HEK293 (cell line): ENCODE results near the gene MED25.
A peak's percentile ranks its signal among the peaks of the same experiment; 100 is the strongest.

Experiments used
- FEZF1 ChIP-seq: fragments of 450-650 bp; formaldehyde crosslinking; IDR thresholded peaks from 2 replicates; pipeline ENCODE4 v1.5.1; 2016; ENCODE audit warnings: missing biosample characterization, missing genetic modification characterization
- GLI2 ChIP-seq: fragments of 450-650 bp; formaldehyde crosslinking; IDR thresholded peaks from 2 replicates; pipeline ENCODE4; 2017; ENCODE audit warnings: missing biosample characterization, missing genetic modification characterization, low read depth, borderline replicate concordance
- GLIS2 ChIP-seq: fragments of 450-650 bp; formaldehyde crosslinking; IDR thresholded peaks from 2 replicates; pipeline ENCODE4 v1.5.1; 2016; ENCODE audit warnings: missing biosample characterization, missing genetic modification characterization
- KLF1 ChIP-seq: fragments of 450-650 bp; formaldehyde crosslinking; IDR thresholded peaks from 2 replicates; pipeline ENCODE4 v1.5.1; 2016; ENCODE audit warnings: missing biosample characterization, missing genetic modification characterization
- KLF9 ChIP-seq: fragments of 450-650 bp; formaldehyde crosslinking; IDR thresholded peaks from 2 replicates; pipeline ENCODE4 v1.5.1; 2016; ENCODE audit warnings: missing biosample characterization, missing genetic modification characterization, low read depth
- SP2 ChIP-seq: fragments of 450-650 bp; formaldehyde crosslinking; IDR thresholded peaks from 2 replicates; pipeline ENCODE4 v1.5.1; 2016; ENCODE audit warnings: missing biosample characterization, missing genetic modification characterization
- ZFP41 ChIP-seq: fragments of 450-650 bp; formaldehyde crosslinking; IDR thresholded peaks from 2 replicates; pipeline ENCODE4 v1.5.1; 2016; ENCODE audit warnings: missing biosample characterization, missing genetic modification characterization, borderline replicate concordance
- ZIC2 ChIP-seq: fragments of 450-650 bp; formaldehyde crosslinking; IDR thresholded peaks from 2 replicates; pipeline ENCODE4 v1.5.1; 2016; ENCODE audit warnings: missing biosample characterization, missing genetic modification characterization
- ZNF10 ChIP-seq: fragments of 450-650 bp; formaldehyde crosslinking; IDR thresholded peaks from 2 replicates; pipeline ENCODE4 v1.5.1; 2017; ENCODE audit warnings: missing biosample characterization, missing genetic modification characterization
- ZNF112 ChIP-seq: fragments of 450-650 bp; formaldehyde crosslinking; IDR thresholded peaks from 2 replicates; pipeline ENCODE4 v1.5.0; 2017; ENCODE audit warnings: missing biosample characterization, missing genetic modification characterization
- ZNF133 ChIP-seq: fragments of 450-650 bp; formaldehyde crosslinking; IDR thresholded peaks from 2 replicates; pipeline ENCODE4 v1.5.1; 2016; ENCODE audit warnings: missing biosample characterization, missing genetic modification characterization
- ZNF211 ChIP-seq: fragments of 450-650 bp; formaldehyde crosslinking; IDR thresholded peaks from 2 replicates; pipeline ENCODE4 v1.5.1; 2016; ENCODE audit warnings: low read depth, missing biosample characterization, missing genetic modification characterization
- ZNF223 ChIP-seq: fragments of 450-650 bp; formaldehyde crosslinking; IDR thresholded peaks from 2 replicates; pipeline ENCODE4 v1.5.1; 2016; ENCODE audit warnings: missing biosample characterization, missing genetic modification characterization
- ZNF274 ChIP-seq, 2 experiments: fragments of 200-500 bp in 1 of 2; fragments of 450-650 bp in 1 of 2; sonication (Bioruptor generic) in 1 of 2; formaldehyde crosslinking in 1 of 2; IDR thresholded peaks; 2 replicates each; pipeline versions ENCODE4 v1.5.1 to v1.6.1; 2014 to 2016; ENCODE audit warnings: borderline replicate concordance in 1 of 2, inconsistent platforms in 1 of 2, low read length in 1 of 2, missing biosample characterization in 1 of 2, missing genetic modification characterization in 1 of 2
- ZNF292 ChIP-seq: fragments of 450-650 bp; formaldehyde crosslinking; IDR thresholded peaks from 2 replicates; pipeline ENCODE4 v1.5.1; 2016; ENCODE audit warnings: low read depth, missing biosample characterization, missing genetic modification characterization, borderline replicate concordance
- ZNF354C ChIP-seq: fragments of 450-650 bp; formaldehyde crosslinking; IDR thresholded peaks from 2 replicates; pipeline ENCODE4 v1.5.1; 2016; ENCODE audit warnings: missing biosample characterization, missing genetic modification characterization, low read depth, borderline replicate concordance
- ZNF37A ChIP-seq: fragments of 450-650 bp; IDR thresholded peaks from 2 replicates; pipeline ENCODE4 v1.5.1; 2018; ENCODE audit warnings: missing biosample characterization, missing genetic modification characterization
- ZNF391 ChIP-seq: fragments of 450-650 bp; formaldehyde crosslinking; IDR thresholded peaks from 2 replicates; pipeline ENCODE4 v1.5.1; 2016; ENCODE audit warnings: low read depth, missing biosample characterization, missing genetic modification characterization, borderline replicate concordance
- ZNF423 ChIP-seq: fragments of 450-650 bp; formaldehyde crosslinking; IDR thresholded peaks from 2 replicates; pipeline ENCODE4 v1.5.1; 2016; ENCODE audit warnings: missing biosample characterization, missing genetic modification characterization
- ZNF473 ChIP-seq: fragments of 450-650 bp; formaldehyde crosslinking; IDR thresholded peaks from 2 replicates; pipeline ENCODE4 v1.5.1; 2017; ENCODE audit warnings: missing biosample characterization, missing genetic modification characterization
- ZNF514 ChIP-seq: fragments of 450-650 bp; formaldehyde crosslinking; IDR thresholded peaks from 2 replicates; pipeline ENCODE4 v1.5.1; 2016; ENCODE audit warnings: missing biosample characterization, missing genetic modification characterization
- ZNF549 ChIP-seq: fragments of 450-650 bp; IDR thresholded peaks from 2 replicates; pipeline ENCODE4 v1.5.1; 2018; ENCODE audit warnings: missing biosample characterization, missing genetic modification characterization, mild to moderate bottlenecking, inconsistent platforms, moderate library complexity
- ZNF585B ChIP-seq: fragments of 450-650 bp; formaldehyde crosslinking; IDR thresholded peaks from 2 replicates; pipeline ENCODE4 v1.5.1; 2016; ENCODE audit warnings: missing biosample characterization, missing genetic modification characterization
- ZNF621 ChIP-seq: fragments of 450-650 bp; formaldehyde crosslinking; IDR thresholded peaks from 2 replicates; pipeline ENCODE4 v1.5.1; 2017; ENCODE audit warnings: missing biosample characterization, missing genetic modification characterization
- ZNF776 ChIP-seq: fragments of 450-650 bp; formaldehyde crosslinking; IDR thresholded peaks from 2 replicates; pipeline ENCODE4 v1.5.0; 2017; ENCODE audit warnings: missing biosample characterization, missing genetic modification characterization, borderline replicate concordance
- ZNF777 ChIP-seq: fragments of 450-650 bp; formaldehyde crosslinking; IDR thresholded peaks from 2 replicates; pipeline ENCODE4 v1.5.1; 2017; ENCODE audit warnings: missing biosample characterization, missing genetic modification characterization, borderline replicate concordance
- TF ChIP-seq, protein P1 (sequence below): fragments of 450-650 bp; formaldehyde crosslinking; IDR thresholded peaks from 2 replicates; pipeline ENCODE4 v1.5.1; 2016; ENCODE audit warnings: missing biosample characterization, missing genetic modification characterization
- TF ChIP-seq, protein P2 (sequence below): fragments of 450-650 bp; formaldehyde crosslinking; IDR thresholded peaks from 2 replicates; pipeline ENCODE4 v1.5.1; 2017; ENCODE audit warnings: missing biosample characterization, missing genetic modification characterization
- TF ChIP-seq, protein P3 (sequence below): fragments of 450-650 bp; formaldehyde crosslinking; IDR thresholded peaks from 2 replicates; pipeline ENCODE4 v1.5.1; 2016; ENCODE audit warnings: missing biosample characterization, missing genetic modification characterization
- TF ChIP-seq, protein P4 (sequence below): fragments of 450-650 bp; formaldehyde crosslinking; IDR thresholded peaks from 2 replicates; pipeline ENCODE4; 2016; ENCODE audit warnings: missing biosample characterization, missing genetic modification characterization
- TF ChIP-seq, protein P5 (sequence below): fragments of 450-650 bp; formaldehyde crosslinking; IDR thresholded peaks from 2 replicates; pipeline ENCODE4 v1.5.1; 2017; ENCODE audit warnings: missing biosample characterization, missing genetic modification characterization

Gene MED25

DNA sequence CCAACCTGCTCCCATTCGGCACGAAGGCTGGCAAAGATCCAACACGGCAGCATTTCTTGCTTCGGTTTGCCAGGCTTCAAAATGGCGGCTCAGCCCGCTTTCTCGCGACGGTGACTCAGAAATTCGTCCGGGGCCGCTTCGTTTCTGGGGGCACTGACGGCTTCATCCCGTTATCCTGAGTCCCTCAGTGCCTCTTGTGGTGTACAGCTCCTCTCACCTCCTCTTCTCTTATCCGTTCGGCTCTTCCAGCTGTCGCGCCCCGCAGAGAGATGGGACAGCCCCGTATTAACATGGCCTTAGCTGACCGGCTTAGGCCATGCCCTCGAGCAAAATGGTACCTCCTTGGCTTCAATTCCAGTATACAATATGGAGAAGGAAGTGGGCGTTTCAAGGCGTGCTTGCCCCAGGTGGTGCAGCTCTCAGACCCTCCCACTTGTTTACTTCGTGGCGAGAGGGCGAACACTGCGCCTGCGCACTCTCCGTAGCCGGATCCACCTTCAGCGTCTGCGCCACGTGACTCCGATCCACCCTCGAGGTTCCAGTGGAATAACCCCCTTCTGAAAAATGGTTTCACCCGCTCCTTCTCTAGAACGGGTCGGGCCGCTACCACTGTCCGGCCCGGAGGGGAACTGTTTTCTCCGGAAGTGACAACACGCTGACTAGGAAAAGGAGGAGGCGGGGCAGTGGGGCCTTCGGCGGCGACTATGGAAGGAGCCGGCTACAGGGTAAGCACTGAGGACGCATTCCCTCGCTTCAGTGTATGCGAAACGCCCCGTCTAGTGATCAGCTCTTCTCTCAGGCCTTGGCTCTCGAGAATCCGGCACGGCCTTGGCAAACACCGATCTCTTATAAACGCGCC is 59.2 kb downstream of the MED25 start, which contains the start of the genes AKT1S1 and TBC1D17 (continued):
- TF ChIP-seq, protein P1, sequence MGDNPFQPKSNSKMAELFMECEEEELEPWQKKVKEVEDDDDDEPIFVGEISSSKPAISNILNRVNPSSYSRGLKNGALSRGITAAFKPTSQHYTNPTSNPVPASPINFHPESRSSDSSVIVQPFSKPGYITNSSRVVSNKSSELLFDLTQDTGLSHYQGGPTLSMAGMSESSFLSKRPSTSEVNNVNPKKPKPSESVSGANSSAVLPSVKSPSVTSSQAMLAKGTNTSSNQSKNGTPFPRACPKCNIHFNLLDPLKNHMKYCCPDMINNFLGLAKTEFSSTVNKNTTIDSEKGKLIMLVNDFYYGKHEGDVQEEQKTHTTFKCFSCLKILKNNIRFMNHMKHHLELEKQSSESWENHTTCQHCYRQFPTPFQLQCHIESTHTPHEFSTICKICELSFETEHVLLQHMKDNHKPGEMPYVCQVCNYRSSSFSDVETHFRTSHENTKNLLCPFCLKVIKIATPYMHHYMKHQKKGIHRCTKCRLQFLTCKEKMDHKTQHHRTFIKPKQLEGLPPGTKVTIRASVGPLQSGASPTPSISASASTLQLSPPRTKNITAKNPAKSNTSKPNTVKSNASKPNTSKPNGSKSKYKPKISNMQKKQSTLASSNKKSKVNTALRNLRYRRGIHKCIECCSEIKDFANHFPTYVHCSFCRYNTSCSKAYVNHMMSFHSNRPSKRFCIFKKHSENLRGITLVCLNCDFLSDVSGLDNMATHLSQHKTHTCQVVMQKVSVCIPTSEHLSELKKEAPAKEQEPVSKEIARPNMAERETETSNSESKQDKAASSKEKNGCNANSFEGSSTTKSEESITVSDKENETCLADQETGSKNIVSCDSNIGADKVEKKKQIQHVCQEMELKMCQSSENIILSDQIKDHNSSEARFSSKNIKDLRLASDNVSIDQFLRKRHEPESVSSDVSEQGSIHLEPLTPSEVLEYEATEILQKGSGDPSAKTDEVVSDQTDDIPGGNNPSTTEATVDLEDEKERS (tag by site-specific recombination): no peak
- TF ChIP-seq ZNF391 (tag by site-specific recombination) (no peak), ZNF549 (tag by site-specific recombination) (no peak), ZNF621 (no peak), ZFP41 (no peak), ZNF223 (tag by site-specific recombination) (peak; percentile 79), SP2 (tag by site-specific recombination) (peak; percentile 77), GLI2 (tag by site-specific recombination) (no peak), ZNF354C (tag by site-specific recombination) (no peak), ZNF423 (tag by site-specific recombination) (no peak), ZNF585B (tag by site-specific recombination) (no peak), KLF9 (tag by site-specific recombination) (peak; percentile 91), KLF1 (tag by site-specific recombination) (no peak), ZNF776 (tag by site-specific recombination) (no peak), ZNF292 (no peak), ZNF473 (no peak), ZNF133 (tag by site-specific recombination) (no peak), FEZF1 (tag by site-specific recombination) (no peak), GLIS2 (no peak), ZIC2 (tag by site-specific recombination) (peak; percentile 47), ZNF777 (peak; percentile 80), ZNF211 (tag by site-specific recombination) (no peak), ZNF10 (tag by site-specific recombination) (peak; percentile 22; the same call in 1 of the 2 replicates), ZNF37A (tag by site-specific recombination) (no peak), ZNF274 (IDR thresholded peaks at IDR 0.05; ENCODE audit: low read length) (no peak), ZNF274 (tag by site-specific recombination; IDR thresholded peaks at IDR 0.05; ENCODE audit: borderline replicate concordance) (no peak), ZNF514 (tag by site-specific recombination) (no peak), ZNF112 (tag by site-specific recombination) (no peak)
- TF ChIP-seq, protein P2, sequence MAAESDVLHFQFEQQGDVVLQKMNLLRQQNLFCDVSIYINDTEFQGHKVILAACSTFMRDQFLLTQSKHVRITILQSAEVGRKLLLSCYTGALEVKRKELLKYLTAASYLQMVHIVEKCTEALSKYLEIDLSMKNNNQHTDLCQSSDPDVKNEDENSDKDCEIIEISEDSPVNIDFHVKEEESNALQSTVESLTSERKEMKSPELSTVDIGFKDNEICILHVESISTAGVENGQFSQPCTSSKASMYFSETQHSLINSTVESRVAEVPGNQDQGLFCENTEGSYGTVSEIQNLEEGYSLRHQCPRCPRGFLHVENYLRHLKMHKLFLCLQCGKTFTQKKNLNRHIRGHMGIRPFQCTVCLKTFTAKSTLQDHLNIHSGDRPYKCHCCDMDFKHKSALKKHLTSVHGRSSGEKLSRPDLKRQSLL (tag by site-specific recombination): peak; percentile 75
- TF ChIP-seq, protein P3, sequence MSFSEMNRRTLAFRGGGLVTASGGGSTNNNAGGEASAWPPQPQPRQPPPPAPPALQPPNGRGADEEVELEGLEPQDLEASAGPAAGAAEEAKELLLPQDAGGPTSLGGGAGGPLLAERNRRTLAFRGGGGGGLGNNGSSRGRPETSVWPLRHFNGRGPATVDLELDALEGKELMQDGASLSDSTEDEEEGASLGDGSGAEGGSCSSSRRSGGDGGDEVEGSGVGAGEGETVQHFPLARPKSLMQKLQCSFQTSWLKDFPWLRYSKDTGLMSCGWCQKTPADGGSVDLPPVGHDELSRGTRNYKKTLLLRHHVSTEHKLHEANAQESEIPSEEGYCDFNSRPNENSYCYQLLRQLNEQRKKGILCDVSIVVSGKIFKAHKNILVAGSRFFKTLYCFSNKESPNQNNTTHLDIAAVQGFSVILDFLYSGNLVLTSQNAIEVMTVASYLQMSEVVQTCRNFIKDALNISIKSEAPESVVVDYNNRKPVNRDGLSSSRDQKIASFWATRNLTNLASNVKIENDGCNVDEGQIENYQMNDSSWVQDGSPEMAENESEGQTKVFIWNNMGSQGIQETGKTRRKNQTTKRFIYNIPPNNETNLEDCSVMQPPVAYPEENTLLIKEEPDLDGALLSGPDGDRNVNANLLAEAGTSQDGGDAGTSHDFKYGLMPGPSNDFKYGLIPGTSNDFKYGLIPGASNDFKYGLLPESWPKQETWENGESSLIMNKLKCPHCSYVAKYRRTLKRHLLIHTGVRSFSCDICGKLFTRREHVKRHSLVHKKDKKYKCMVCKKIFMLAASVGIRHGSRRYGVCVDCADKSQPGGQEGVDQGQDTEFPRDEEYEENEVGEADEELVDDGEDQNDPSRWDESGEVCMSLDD (tag by site-specific recombination): 0 out of 2 replicates have a peak, but pooled peaks have one; percentile 30
- TF ChIP-seq, protein P4, sequence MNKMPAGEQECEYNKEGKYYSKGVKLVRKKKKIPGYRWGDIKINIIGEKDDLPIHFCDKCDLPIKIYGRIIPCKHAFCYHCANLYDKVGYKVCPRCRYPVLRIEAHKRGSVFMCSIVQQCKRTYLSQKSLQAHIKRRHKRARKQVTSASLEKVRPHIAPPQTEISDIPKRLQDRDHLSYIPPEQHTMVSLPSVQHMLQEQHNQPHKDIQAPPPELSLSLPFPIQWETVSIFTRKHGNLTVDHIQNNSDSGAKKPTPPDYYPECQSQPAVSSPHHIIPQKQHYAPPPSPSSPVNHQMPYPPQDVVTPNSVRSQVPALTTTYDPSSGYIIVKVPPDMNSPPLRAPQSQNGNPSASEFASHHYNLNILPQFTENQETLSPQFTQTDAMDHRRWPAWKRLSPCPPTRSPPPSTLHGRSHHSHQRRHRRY (tag by site-specific recombination): no peak
- TF ChIP-seq, protein P5, sequence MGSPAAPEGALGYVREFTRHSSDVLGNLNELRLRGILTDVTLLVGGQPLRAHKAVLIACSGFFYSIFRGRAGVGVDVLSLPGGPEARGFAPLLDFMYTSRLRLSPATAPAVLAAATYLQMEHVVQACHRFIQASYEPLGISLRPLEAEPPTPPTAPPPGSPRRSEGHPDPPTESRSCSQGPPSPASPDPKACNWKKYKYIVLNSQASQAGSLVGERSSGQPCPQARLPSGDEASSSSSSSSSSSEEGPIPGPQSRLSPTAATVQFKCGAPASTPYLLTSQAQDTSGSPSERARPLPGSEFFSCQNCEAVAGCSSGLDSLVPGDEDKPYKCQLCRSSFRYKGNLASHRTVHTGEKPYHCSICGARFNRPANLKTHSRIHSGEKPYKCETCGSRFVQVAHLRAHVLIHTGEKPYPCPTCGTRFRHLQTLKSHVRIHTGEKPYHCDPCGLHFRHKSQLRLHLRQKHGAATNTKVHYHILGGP (tag by site-specific recombination): peak; percentile 92
